ENCODE results near the gene ITM2B. TPM values are rescaled to one million over a fixed set of nuclear protein-coding genes. Genes with fewer than 3 reads are reported as not detected.
A peak's percentile ranks its signal among the peaks of the same experiment; 100 is the strongest.

ITM2B gene
- total RNA-seq, 2 experiments from 2014 or later, result 305 to 323 TPM

DNA sequence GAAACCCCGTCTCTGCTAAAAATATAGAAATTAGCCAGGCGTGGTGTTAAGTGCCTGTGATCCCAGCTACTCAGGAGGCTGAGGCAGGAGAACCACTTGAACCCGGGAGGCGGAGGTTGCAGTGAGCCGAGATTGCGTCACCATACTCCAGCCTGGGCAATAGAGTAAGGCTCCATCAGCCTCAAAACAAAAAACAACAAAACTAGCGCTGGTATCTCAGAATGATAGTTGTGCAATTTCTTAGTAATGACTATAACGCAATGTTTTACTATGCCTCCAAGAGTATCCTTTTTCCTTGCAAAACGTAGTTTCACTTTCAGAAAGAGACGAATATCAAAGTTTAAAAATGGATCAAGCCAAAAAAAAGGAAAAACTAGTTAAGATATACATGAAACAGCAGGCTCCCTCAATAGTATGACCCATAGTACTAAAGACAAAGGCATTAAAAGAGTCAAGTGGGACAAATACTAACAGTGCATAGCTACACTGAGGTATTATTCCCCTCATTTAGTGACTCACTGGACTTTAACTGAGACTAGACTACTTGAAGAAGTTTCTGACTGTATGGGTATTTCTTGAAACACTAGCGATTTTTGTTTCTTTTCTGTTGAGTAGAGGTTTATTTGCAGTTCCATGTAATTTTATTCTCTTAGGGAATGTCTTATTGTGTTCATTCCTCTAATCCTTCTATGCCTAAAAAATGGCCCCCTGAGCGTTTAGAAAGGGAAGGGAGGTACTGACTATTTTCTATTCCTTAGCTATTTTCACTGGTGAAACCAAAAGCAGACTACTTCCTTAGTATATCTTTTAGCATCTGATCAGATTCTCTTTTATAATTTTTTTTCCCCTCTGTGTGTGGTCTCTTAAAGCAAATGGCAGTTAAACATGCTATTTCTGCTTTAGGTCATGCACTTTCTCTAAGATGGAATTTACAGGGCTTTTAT, 10.4 kb upstream of the ITM2B start:
- no peaks in the 10 kb centered on the region for H3K36me3 Mint-ChIP-seq (ENCODE audit: low read depth)
- POLR2A ChIA-PET, result interaction anchor here (0.6 to 5.3 kb wide), 14 partner anchors 10 to 1221 kb away, joined by 3 to 157 read pairs (median 6); partner anchors contain the start of genes CAB39L, ITM2B and SETDB2
- peak overlapping the region; percentile 97 for H3K27ac Mint-ChIP-seq
- Histone ChIP-seq H3K4me1 (ENCODE audit: insufficient read depth, low read length) (peaks cover 43% of the 10 kb centered on the region), H3K27ac (ENCODE audit: low read depth in 1 of 2, low read length in 2 of 2) (peak overlapping the region; percentile 70 to 90), H3K36me3 (ENCODE audit: insufficient read depth, low read length) (no peaks in the 10 kb centered on the region), H3K4me3 (ENCODE audit: low read length) (peak overlapping the region; percentile 23), H3K9me3 (ENCODE audit: control insufficient read depth in 1 of 2, insufficient read depth in 1 of 2, low read length in 2 of 2) (no peaks in the 10 kb centered on the region), H3K27me3 (ENCODE audit: control insufficient read depth in 1 of 2, insufficient read depth in 2 of 2, low read length in 2 of 2) (no peaks in the 10 kb centered on the region)
- H3K27me3 Mint-ChIP-seq, result no peaks in the 10 kb centered on the region
- CTCF ChIA-PET, result interaction anchor here (1.0 to 1.2 kb wide), 4 partner anchors 13 to 184 kb away, joined by 3 to 5 read pairs (median 4); no protein-coding TSS in a partner anchor
- H3K4me3 Mint-ChIP-seq, result peak overlapping the region; percentile 81
- DNase-seq (peak in 3 of 14 experiments; percentile 33 to 40 (median 37)), ATAC-seq (ENCODE audit: poor library complexity) (peak; percentile 34)
- intact Hi-C loops (cut with DNase I, micrococcal nuclease), result loop anchor here (1.0 to 5.0 kb wide), 2 partner anchors 10 to 70 kb away; no protein-coding TSS in a partner anchor
- H3K4me1 Mint-ChIP-seq (ENCODE audit: low read depth), result peaks cover 67% of the 10 kb centered on the region
- TF ChIP-seq, protein P1, sequence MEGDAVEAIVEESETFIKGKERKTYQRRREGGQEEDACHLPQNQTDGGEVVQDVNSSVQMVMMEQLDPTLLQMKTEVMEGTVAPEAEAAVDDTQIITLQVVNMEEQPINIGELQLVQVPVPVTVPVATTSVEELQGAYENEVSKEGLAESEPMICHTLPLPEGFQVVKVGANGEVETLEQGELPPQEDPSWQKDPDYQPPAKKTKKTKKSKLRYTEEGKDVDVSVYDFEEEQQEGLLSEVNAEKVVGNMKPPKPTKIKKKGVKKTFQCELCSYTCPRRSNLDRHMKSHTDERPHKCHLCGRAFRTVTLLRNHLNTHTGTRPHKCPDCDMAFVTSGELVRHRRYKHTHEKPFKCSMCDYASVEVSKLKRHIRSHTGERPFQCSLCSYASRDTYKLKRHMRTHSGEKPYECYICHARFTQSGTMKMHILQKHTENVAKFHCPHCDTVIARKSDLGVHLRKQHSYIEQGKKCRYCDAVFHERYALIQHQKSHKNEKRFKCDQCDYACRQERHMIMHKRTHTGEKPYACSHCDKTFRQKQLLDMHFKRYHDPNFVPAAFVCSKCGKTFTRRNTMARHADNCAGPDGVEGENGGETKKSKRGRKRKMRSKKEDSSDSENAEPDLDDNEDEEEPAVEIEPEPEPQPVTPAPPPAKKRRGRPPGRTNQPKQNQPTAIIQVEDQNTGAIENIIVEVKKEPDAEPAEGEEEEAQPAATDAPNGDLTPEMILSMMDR (IDR thresholded peaks at IDR 0.05), result no peak
- H3K9me3 Mint-ChIP-seq, result no peaks in the 10 kb centered on the region

DNA sequence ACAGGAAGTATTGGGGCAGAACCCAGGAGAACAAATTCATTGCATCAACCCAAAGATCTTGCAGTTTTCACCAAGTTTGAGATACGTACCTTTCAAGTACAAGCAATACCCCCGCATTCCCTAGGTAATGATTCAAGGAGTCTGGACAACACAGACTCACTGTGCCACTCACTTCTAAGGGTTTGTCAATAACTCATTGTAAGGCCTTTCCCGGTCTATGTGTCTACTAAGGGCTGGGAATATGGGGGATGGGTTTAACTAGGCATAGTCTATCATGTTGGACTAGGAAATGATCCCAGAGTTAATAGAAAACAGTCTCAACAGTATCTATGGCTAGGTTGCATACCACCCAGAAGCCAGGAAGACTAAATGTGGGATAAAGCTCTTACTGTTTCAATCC, 8.3 kb upstream of the ITM2B start:
- H3K36me3 ChIP-seq (ENCODE audit: insufficient read depth, low read length), result no peaks in the 10 kb centered on the region
- Mint-ChIP-seq H3K4me1 (ENCODE audit: low read depth) (peaks cover 63% of the 10 kb centered on the region), H3K36me3 (ENCODE audit: low read depth) (no peaks in the 10 kb centered on the region), H3K9me3 (no peaks in the 10 kb centered on the region), H3K27me3 (no peaks in the 10 kb centered on the region), H3K4me3 (no peak overlapping the region), H3K27ac (peak overlapping the region; percentile 31)
- no peak overlapping the region for H3K4me3 ChIP-seq (ENCODE audit: low read length)
- CTCF ChIA-PET, result no interaction called here
- no peaks in the 10 kb centered on the region for H3K27me3 ChIP-seq (ENCODE audit: control insufficient read depth in 1 of 2, insufficient read depth in 2 of 2, low read length in 2 of 2)
- H3K4me1 ChIP-seq (ENCODE audit: insufficient read depth, low read length), result peaks cover 34% of the 10 kb centered on the region
- intact Hi-C loops (cut with DNase I, micrococcal nuclease), result loop anchor here in 1 of 2 experiments (5.0 kb wide), 1 partner anchor 72 kb away; no protein-coding TSS in a partner anchor
- POLR2A ChIA-PET, result interaction anchor here (0.7 to 1.9 kb wide), 4 partner anchors 8 to 338 kb away, joined by 3 to 9 read pairs (median 4); partner anchors contain the start of gene ITM2B
- TF ChIP-seq, protein P1 (IDR thresholded peaks at IDR 0.05), result no peak
- H3K27ac ChIP-seq (ENCODE audit: low read depth in 1 of 2, low read length in 2 of 2), result no peak overlapping the region
- no peak for DNase-seq
- no peak for ATAC-seq (ENCODE audit: poor library complexity)
- no peaks in the 10 kb centered on the region for H3K9me3 ChIP-seq (ENCODE audit: control insufficient read depth in 1 of 2, insufficient read depth in 1 of 2, low read length in 2 of 2)

DNA sequence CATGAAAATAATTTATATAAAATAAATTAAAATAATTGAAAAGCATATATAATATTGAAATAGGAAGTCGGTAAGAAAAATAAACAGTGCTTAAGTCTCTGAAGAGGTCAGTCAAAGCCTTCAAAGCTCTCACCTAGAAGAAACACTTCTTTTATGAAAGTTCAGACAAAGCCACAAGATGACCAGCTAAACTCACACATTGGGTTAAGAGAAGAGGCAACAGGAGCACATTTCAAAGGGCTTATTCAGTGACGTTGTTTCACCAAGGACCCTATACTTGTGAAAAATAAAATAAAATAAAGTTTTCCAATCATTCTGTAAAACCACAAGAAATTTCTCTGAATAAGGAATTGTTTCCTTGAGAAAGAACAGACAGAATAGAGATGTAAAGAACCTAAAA, 2.5 kb upstream of the ITM2B start:
- H3K27ac Mint-ChIP-seq, result no peak overlapping the region
- H3K9me3 Mint-ChIP-seq, result no peaks in the 10 kb centered on the region
- Histone ChIP-seq H3K27ac (ENCODE audit: low read depth in 1 of 2, low read length in 2 of 2) (no peak overlapping the region), H3K4me3 (ENCODE audit: low read length) (no peak overlapping the region), H3K36me3 (ENCODE audit: insufficient read depth, low read length) (peaks cover 3% of the 10 kb centered on the region), H3K9me3 (ENCODE audit: control insufficient read depth in 1 of 2, insufficient read depth in 1 of 2, low read length in 2 of 2) (no peaks in the 10 kb centered on the region), H3K4me1 (ENCODE audit: insufficient read depth, low read length) (peaks cover 13% of the 10 kb centered on the region), H3K27me3 (ENCODE audit: control insufficient read depth in 1 of 2, insufficient read depth in 2 of 2, low read length in 2 of 2) (no peaks in the 10 kb centered on the region)
- H3K36me3 Mint-ChIP-seq (ENCODE audit: low read depth), result peaks cover 28% of the 10 kb centered on the region
- peaks cover 48% of the 10 kb centered on the region for H3K4me1 Mint-ChIP-seq (ENCODE audit: low read depth)
- DNase-seq (no peak), ATAC-seq (ENCODE audit: poor library complexity) (no peak)
- intact Hi-C loops (cut with DNase I, micrococcal nuclease), result loop anchor here in 1 of 2 experiments (10.0 kb wide), 1 partner anchor 354 kb away; no protein-coding TSS in a partner anchor
- H3K4me3 Mint-ChIP-seq, result no peak overlapping the region
- ChIA-PET CTCF (interaction anchor here (0.6 kb wide), 1 partner anchor 59 kb away, joined by 4 read pairs; no protein-coding TSS in a partner anchor), POLR2A (interaction anchor here (1.0 to 1.8 kb wide), 2 partner anchors 10 to 192 kb away, joined by 3 to 9 read pairs; no protein-coding TSS in a partner anchor)
- H3K27me3 Mint-ChIP-seq, result no peaks in the 10 kb centered on the region
- TF ChIP-seq, protein P1 (IDR thresholded peaks at IDR 0.05), result no peak

Measured in CD4-positive, alpha-beta T cell (primary cell).